ENCODE data around the gene PLBD2. TPM values are rescaled to one million over a fixed set of nuclear protein-coding genes. Genes with fewer than 3 reads are reported as not detected.

The PLBD2 gene
- total RNA-seq, 2 donors from 2014 or later = 14.7 to 14.9 TPM

GRCh38 chr12:113381220-113381619 is 22.8 kb downstream of the PLBD2 start:
- ATAC-seq (no peak), DNase-seq (ENCODE audit: low spot score in 2 of 2) (no peak)
- peak overlapping the region in 1 of 2 donors; percentile 38 for H3K27ac Mint-ChIP-seq
- no peaks in the 10 kb centered on the region for H3K36me3 Mint-ChIP-seq
- H3K9me3 Mint-ChIP-seq = no peaks in the 10 kb centered on the region

DNA sequence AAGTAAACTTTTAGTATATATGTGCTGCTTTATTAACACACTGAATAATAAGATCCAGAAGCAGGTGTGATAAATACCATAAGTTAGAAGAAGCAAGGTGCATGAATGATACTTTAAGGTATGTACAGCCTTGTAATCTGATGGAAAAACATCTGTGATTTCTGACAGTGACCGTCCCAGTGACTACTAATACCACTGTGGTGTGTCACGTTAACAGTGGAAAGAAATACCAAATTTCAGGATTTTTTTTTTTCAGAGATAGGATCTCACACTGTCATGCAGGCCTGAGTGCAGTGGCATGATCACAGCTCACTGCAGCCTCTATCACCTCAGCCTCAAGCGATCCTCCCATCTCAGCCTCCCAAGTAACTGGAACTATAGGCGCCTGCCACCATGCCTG is 23.8 kb downstream of the PLBD2 start:
- DNase-seq (ENCODE audit: low spot score in 2 of 2) (no peak), ATAC-seq (no peak)
- Mint-ChIP-seq H3K36me3 (no peaks in the 10 kb centered on the region), H3K9me3 (no peaks in the 10 kb centered on the region), H3K27ac (peak overlapping the region in 1 of 2 donors; percentile 29)

DNA sequence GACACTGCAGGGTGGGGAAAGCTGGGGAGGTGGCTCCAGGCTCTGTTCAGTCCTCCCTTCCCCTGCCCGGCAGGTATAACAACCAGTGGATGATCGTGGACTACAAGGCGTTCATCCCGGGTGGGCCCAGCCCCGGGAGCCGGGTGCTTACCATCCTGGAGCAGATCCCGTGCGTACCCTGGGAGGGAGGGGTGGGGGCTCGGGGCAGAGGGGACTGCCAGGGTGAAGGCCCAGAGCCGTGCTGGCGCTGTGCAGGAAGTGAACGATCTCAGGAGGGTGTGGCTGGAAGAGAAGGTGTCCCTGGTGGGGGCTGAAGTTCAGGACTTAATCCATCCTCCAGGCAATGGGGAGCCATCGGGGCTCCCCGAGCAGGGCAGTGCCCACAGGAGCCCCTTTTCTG is 26.4 kb downstream of the PLBD2 start:
- ATAC-seq (no peak), DNase-seq (ENCODE audit: low spot score in 2 of 2) (no peak)
- Mint-ChIP-seq H3K36me3 (peaks cover 0 to 5% of the 10 kb centered on the region in 2 donors), H3K27ac (no peak overlapping the region), H3K9me3 (no peaks in the 10 kb centered on the region)

DNA sequence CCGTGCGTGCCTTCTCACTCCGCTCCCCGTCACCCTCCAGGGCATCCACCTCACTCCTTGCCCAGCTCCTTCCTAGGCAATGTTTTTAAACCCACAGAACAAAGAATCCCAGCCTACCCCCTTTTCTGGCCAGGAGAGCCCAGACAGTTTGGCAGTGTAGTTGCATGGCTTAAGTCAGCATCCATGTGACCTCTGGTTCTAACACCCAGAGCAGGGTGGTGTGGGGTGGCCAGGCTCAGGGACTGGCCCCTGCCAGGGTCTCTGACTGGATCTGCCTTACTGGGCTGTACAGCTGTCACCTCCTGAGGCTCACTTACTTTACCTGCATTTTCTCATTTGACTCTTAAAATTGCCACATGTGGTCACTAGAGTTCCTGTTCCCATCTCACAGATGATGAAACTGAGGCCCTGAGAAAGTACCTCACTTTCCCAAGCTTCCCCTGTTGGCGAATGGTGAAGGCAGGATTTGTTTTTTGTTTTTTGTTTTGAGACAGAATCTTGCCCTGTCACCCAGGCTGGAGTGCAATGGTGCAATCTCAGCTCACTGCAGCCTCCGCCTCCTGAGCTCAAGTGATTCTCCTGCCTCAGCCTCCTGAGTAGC is 27.0 kb downstream of the PLBD2 start:
- no peak for DNase-seq (ENCODE audit: low spot score in 2 of 2)
- H3K9me3 Mint-ChIP-seq = no peaks in the 10 kb centered on the region
- H3K27ac Mint-ChIP-seq = peak overlapping the region in 1 of 2 donors; percentile 74
- peak in 1 of 2 donors; percentile 43 for ATAC-seq
- H3K36me3 Mint-ChIP-seq = peaks cover 0 to 5% of the 10 kb centered on the region in 2 donors

GRCh38 chr12:113386866-113387566 is 28.6 kb downstream of the PLBD2 start:
- no peak overlapping the region for H3K27ac Mint-ChIP-seq
- H3K9me3 Mint-ChIP-seq = no peaks in the 10 kb centered on the region
- ATAC-seq = no peak

GRCh38 chr12:113387631-113388030 is 29.2 kb downstream of the PLBD2 start:
- H3K27ac Mint-ChIP-seq = no peak overlapping the region

More at GRCh38 chr12:113386866-113387566, 28.6 kb downstream of the PLBD2 start:
- peaks cover 0 to 5% of the 10 kb centered on the region in 2 donors for H3K36me3 Mint-ChIP-seq
- DNase-seq (ENCODE audit: low spot score in 2 of 2) = no peak

DNA sequence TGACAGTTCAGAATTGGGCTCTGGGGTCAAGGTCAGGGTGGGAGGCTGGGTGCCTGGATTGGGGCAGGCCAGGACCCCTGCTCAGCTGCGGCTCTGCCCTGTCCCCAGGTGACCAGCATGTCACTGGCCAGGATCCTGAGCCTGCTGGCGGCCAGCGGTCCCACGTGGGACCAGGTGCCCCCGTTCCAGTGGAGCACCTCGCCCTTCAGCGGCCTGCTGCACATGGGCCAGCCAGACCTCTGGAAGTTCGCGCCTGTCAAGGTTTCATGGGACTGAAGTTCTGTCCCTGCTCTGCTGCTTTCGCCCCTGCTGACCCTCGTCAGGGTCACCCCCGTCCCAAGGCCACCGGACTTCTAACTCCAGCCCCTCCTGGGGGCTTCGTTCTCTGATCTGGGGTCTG is 30.0 kb downstream of the PLBD2 start:
- DNase-seq (ENCODE audit: low spot score in 2 of 2) = no peak
- H3K9me3 Mint-ChIP-seq = no peaks in the 10 kb centered on the region
- peak overlapping the region in 1 of 2 donors; percentile 86 for H3K27ac Mint-ChIP-seq
- ATAC-seq = no peak
- peaks cover 0 to 5% of the 10 kb centered on the region in 2 donors for H3K36me3 Mint-ChIP-seq

More at GRCh38 chr12:113387631-113388030, 29.2 kb downstream of the PLBD2 start:
- no peak for ATAC-seq
- peaks cover 0 to 5% of the 10 kb centered on the region in 2 donors for H3K36me3 Mint-ChIP-seq
- H3K9me3 Mint-ChIP-seq = no peaks in the 10 kb centered on the region
- no peak for DNase-seq (ENCODE audit: low spot score in 2 of 2)

GRCh38 chr12:113390064-113391043 is 32.0 kb downstream of the PLBD2 start:
- H3K36me3 Mint-ChIP-seq = peaks cover 0 to 5% of the 10 kb centered on the region in 2 donors
- no peak overlapping the region for H3K27ac Mint-ChIP-seq
- ATAC-seq (no peak), DNase-seq (ENCODE audit: low spot score in 2 of 2) (no peak)
- H3K9me3 Mint-ChIP-seq = no peaks in the 10 kb centered on the region

GRCh38 chr12:113391145-113391544 is 32.8 kb downstream of the PLBD2 start:
- Mint-ChIP-seq H3K27ac (no peak overlapping the region), H3K36me3 (peaks cover 0 to 5% of the 10 kb centered on the region in 2 donors), H3K9me3 (no peaks in the 10 kb centered on the region)
- ATAC-seq (no peak), DNase-seq (ENCODE audit: low spot score in 2 of 2) (no peak)

GRCh38 chr12:113391650-113392337 is 33.4 kb downstream of the PLBD2 start:
- peak overlapping the region in 1 of 2 donors; percentile 81 for H3K27ac Mint-ChIP-seq
- DNase-seq (ENCODE audit: low spot score in 2 of 2) (no peak), ATAC-seq (no peak)
- H3K9me3 Mint-ChIP-seq = no peaks in the 10 kb centered on the region
- peaks cover 0 to 5% of the 10 kb centered on the region in 2 donors for H3K36me3 Mint-ChIP-seq

GRCh38 chr12:113392520-113392919 is 34.1 kb downstream of the PLBD2 start:
- H3K9me3 Mint-ChIP-seq = no peaks in the 10 kb centered on the region
- ATAC-seq (no peak), DNase-seq (ENCODE audit: low spot score in 2 of 2) (no peak)
- H3K36me3 Mint-ChIP-seq = peaks cover 0 to 5% of the 10 kb centered on the region in 2 donors
- peak overlapping the region in 1 of 2 donors; percentile 81 for H3K27ac Mint-ChIP-seq

DNA sequence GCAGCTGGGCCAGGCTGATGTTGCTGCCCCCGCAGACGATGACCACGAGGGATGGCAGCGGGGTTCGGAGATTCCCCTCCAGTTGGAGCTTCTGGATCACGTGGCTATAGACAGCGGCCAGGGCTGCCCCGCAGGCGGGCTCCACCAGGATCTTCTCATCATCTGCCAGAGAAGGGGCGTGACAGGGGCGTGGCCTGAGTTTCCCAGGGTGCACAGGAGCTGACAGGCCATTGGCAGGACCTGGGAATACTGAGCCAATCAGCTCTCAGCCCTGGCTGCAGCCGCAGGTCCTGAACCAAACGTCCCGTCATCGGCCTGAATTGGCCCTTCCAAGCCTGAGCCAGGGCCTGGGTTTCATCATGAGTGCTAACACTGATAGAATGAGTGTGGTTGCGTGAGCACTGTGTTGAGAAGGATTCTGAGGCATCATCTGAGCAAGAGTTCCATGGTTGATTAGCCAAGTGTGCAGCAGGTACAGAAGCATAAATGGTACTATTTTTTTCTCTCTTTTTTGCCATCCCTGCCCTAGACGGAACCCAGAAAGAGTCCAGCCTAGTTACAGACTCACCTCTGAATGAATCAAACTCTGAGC is 34.7 kb downstream of the PLBD2 start:
- H3K9me3 Mint-ChIP-seq = no peaks in the 10 kb centered on the region
- no peak overlapping the region for H3K27ac Mint-ChIP-seq
- ATAC-seq (no peak), DNase-seq (ENCODE audit: low spot score in 2 of 2) (no peak)
- peaks cover 0 to 5% of the 10 kb centered on the region in 2 donors for H3K36me3 Mint-ChIP-seq

DNA sequence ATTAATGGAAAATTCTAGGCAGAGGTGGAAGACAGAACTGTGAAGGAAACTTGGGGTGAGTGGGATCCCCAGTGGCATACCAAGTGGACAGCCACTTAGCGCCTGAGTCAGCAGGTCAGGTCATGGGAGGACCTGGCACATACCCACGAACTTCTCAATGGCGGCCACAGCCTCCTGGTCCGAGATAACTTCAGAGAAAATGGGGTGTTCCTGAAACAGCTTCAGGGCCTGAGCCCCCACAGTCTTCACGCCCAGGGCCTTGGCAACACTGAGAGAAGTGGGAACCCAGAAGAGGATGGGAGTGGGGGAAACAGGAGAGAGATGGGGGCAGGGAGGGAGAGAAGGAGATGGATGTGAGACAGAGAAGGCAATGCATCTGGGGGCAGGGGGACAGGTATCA is 35.4 kb downstream of the PLBD2 start:
- peaks cover 0 to 2% of the 10 kb centered on the region in 2 donors for H3K36me3 Mint-ChIP-seq
- no peaks in the 10 kb centered on the region for H3K9me3 Mint-ChIP-seq
- no peak for DNase-seq (ENCODE audit: low spot score in 2 of 2)
- no peak overlapping the region for H3K27ac Mint-ChIP-seq
- ATAC-seq = no peak

DNA sequence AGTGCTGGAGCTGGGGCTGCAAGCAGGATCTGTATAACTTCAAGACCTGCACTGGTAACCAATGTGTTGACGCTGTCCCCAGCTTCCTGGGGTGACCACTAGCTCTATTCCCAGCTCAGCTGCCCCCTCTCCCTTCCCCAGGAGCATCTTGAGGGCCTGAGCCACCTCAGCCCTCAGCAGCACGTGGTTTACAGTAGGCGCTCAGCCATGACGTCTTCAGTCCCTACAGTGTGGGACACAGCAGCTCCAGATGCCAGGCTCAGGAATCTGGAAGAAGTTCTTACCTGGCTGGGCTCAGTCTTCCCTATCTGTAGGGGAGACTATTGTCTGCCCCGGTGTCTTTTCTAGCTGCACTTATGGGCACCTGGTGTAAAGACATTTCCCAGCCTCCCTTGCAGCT is 36.7 kb downstream of the PLBD2 start:
- H3K9me3 Mint-ChIP-seq = no peaks in the 10 kb centered on the region
- ATAC-seq = no peak

GRCh38 chr12:113396200-113396599 is 37.8 kb downstream of the PLBD2 start:
- no peak for ATAC-seq
- H3K36me3 Mint-ChIP-seq = no peaks in the 10 kb centered on the region
- no peaks in the 10 kb centered on the region for H3K9me3 Mint-ChIP-seq

More for the DNA sequence above, 36.7 kb downstream of the PLBD2 start:
- no peak for DNase-seq (ENCODE audit: low spot score in 2 of 2)
- Mint-ChIP-seq H3K27ac (no peak overlapping the region), H3K36me3 (no peaks in the 10 kb centered on the region)

More at GRCh38 chr12:113396200-113396599, 37.8 kb downstream of the PLBD2 start:
- no peak for DNase-seq (ENCODE audit: low spot score in 2 of 2)
- H3K27ac Mint-ChIP-seq = no peak overlapping the region

Measured in activated naive CD4-positive, alpha-beta T cell treated with anti-CD3 and anti-CD28 coated beads, Interleukin-2, amount 50 U/mL, for 72 hours (primary cell).